Inferior parietal cortex (tissue), 1 donor: ENCODE results near the gene EML6.
"Not testable (repeated sequence)": the region's sequence is repeated elsewhere in the genome, so short reads cannot be mapped to it uniquely, and the experiment has no call there.

Experiments
- DNase-seq: peaks from one replicate; pipeline ENCODE4 v3.0.0-alpha.2; 2016; ENCODE audit errors: extremely low spot score

Gene EML6

GRCh38 chr2:54801352-54801751 lies 77.9 kb downstream of the EML6 start:
- DNase-seq: no peak

GRCh38 chr2:54803783-54804751 lies 80.6 kb downstream of the EML6 start:
- DNase-seq: no peak

- no peak for DNase-seq
Observed at GRCh38 chr2:54805255-54805654, 81.8 kb downstream of the EML6 start.

- no peak for DNase-seq
Observed at GRCh38 chr2:54806975-54807374, 83.5 kb downstream of the EML6 start.

- no peak for DNase-seq
Observed at GRCh38 chr2:54808661-54809060, 85.2 kb downstream of the EML6 start.

- DNase-seq: no peak
Observed at GRCh38 chr2:54809819-54810218, 86.4 kb downstream of the EML6 start.

GRCh38 chr2:54810246-54810645 lies 86.8 kb downstream of the EML6 start:
- DNase-seq: no peak

- no peak for DNase-seq
Observed at GRCh38 chr2:54813584-54813983, 90.1 kb downstream of the EML6 start.

GRCh38 chr2:54814389-54815147 lies 91.1 kb downstream of the EML6 start:
- no peak for DNase-seq

- no peak for DNase-seq
Observed at GRCh38 chr2:54815148-54815539, 91.7 kb downstream of the EML6 start.

- no peak for DNase-seq
Observed at GRCh38 chr2:54818226-54818625, 94.8 kb downstream of the EML6 start.

GRCh38 chr2:54820558-54820957 lies 97.1 kb downstream of the EML6 start:
- no peak for DNase-seq

- DNase-seq: no peak
Observed at GRCh38 chr2:54824567-54824966, 101.1 kb downstream of the EML6 start.

GRCh38 chr2:54830546-54830945 lies 107.1 kb downstream of the EML6 start:
- DNase-seq: no peak

- no peak for DNase-seq
Observed at GRCh38 chr2:54831480-54831879, 108.0 kb downstream of the EML6 start.

- DNase-seq: no peak
Observed at GRCh38 chr2:54834721-54835120, 111.3 kb downstream of the EML6 start.

- no peak for DNase-seq
Observed at GRCh38 chr2:54836477-54836876, 113.0 kb downstream of the EML6 start.

- peak; percentile 89 for DNase-seq
Observed at GRCh38 chr2:54838585-54839035, 115.1 kb downstream of the EML6 start.

- DNase-seq: peak; percentile 25
Observed at GRCh38 chr2:54839461-54840255, 116.2 kb downstream of the EML6 start.

GRCh38 chr2:54840559-54841468 lies 117.4 kb downstream of the EML6 start:
- DNase-seq: no peak

- not testable (repeated sequence) for DNase-seq
Observed at GRCh38 chr2:54841500-54841899, 118.0 kb downstream of the EML6 start.
